ENCODE measurements around the gene CRYGD. TPM values are rescaled to one million over a fixed set of nuclear protein-coding genes. Genes with fewer than 3 reads are reported as not detected.
"Not testable (repeated sequence)": the region's sequence is repeated elsewhere in the genome, so short reads cannot be mapped to it uniquely, and the experiment has no call there.

Gene CRYGD
- polyA plus RNA-seq, 2 donors: not detected

- no peaks in the 10 kb centered on the region for H3K27me3 ChIP-seq (ENCODE audit: control insufficient read depth in 1 of 2, insufficient read depth in 2 of 2, low read length in 2 of 2)
- no peaks in the 10 kb centered on the region for H3K9me3 ChIP-seq (ENCODE audit: control insufficient read depth in 2 of 2, insufficient read depth in 1 of 2, low read depth in 1 of 2, low read length in 1 of 2)
- no peaks in the 10 kb centered on the region for H3K36me3 ChIP-seq (ENCODE audit: control insufficient read depth in 2 of 2, insufficient read depth in 2 of 2, low read length in 1 of 2)
- H3K27ac ChIP-seq (ENCODE audit: low read depth in 2 of 2, low read length in 1 of 2): no peak overlapping the region
- no peaks in the 10 kb centered on the region for H3K4me1 ChIP-seq (ENCODE audit: control insufficient read depth in 2 of 2, insufficient read depth in 2 of 2, low read length in 1 of 2)
- no peak overlapping the region for H3K4me3 ChIP-seq (ENCODE audit: low read depth in 1 of 2, low read length in 2 of 2)
- 76 to 81% methylated on average over 3 of the region's 3 CpGs for WGBS, 2 donors
Observed at GRCh38 chr2:208103616-208104015, 20.7 kb downstream of the CRYGD start.

GRCh38 chr2:208101716-208102631, 22.4 kb downstream of the CRYGD start:
- Histone ChIP-seq H3K27ac (ENCODE audit: low read depth in 2 of 2, low read length in 1 of 2) (no peak overlapping the region), H3K9me3 (ENCODE audit: control insufficient read depth in 2 of 2, insufficient read depth in 1 of 2, low read depth in 1 of 2, low read length in 1 of 2) (no peaks in the 10 kb centered on the region), H3K36me3 (ENCODE audit: control insufficient read depth in 2 of 2, insufficient read depth in 2 of 2, low read length in 1 of 2) (no peaks in the 10 kb centered on the region), H3K4me1 (ENCODE audit: control insufficient read depth in 2 of 2, insufficient read depth in 2 of 2, low read length in 1 of 2) (no peaks in the 10 kb centered on the region), H3K27me3 (ENCODE audit: control insufficient read depth in 1 of 2, insufficient read depth in 2 of 2, low read length in 2 of 2) (no peaks in the 10 kb centered on the region), H3K4me3 (ENCODE audit: low read depth in 1 of 2, low read length in 2 of 2) (no peak overlapping the region)
- WGBS, 2 donors: 41 to 46% methylated on average over 10 of the region's 10 CpGs

- Histone ChIP-seq H3K9me3 (ENCODE audit: control insufficient read depth in 2 of 2, insufficient read depth in 1 of 2, low read depth in 1 of 2, low read length in 1 of 2) (no peaks in the 10 kb centered on the region), H3K4me3 (ENCODE audit: low read depth in 1 of 2, low read length in 2 of 2) (no peak overlapping the region), H3K27me3 (ENCODE audit: control insufficient read depth in 1 of 2, insufficient read depth in 2 of 2, low read length in 2 of 2) (no peaks in the 10 kb centered on the region), H3K27ac (ENCODE audit: low read depth in 2 of 2, low read length in 1 of 2) (no peak overlapping the region), H3K36me3 (ENCODE audit: control insufficient read depth in 2 of 2, insufficient read depth in 2 of 2, low read length in 1 of 2) (no peaks in the 10 kb centered on the region), H3K4me1 (ENCODE audit: control insufficient read depth in 2 of 2, insufficient read depth in 2 of 2, low read length in 1 of 2) (no peaks in the 10 kb centered on the region)
- 64 to 71% methylated on average over 13 of the region's 13 CpGs for WGBS, 2 donors
Observed at GRCh38 chr2:208099682-208100470, 24.4 kb downstream of the CRYGD start.

- not testable (repeated sequence) for H3K9me3 ChIP-seq (ENCODE audit: control insufficient read depth in 2 of 2, insufficient read depth in 1 of 2, low read depth in 1 of 2, low read length in 1 of 2); H3K4me3 ChIP-seq (ENCODE audit: low read depth in 1 of 2, low read length in 2 of 2); H3K4me1 ChIP-seq (ENCODE audit: control insufficient read depth in 2 of 2, insufficient read depth in 2 of 2, low read length in 1 of 2); H3K27me3 ChIP-seq (ENCODE audit: control insufficient read depth in 1 of 2, insufficient read depth in 2 of 2, low read length in 2 of 2); H3K27ac ChIP-seq (ENCODE audit: low read depth in 2 of 2, low read length in 1 of 2); H3K36me3 ChIP-seq (ENCODE audit: control insufficient read depth in 2 of 2, insufficient read depth in 2 of 2, low read length in 1 of 2)
- WGBS, 2 donors: 96 to 100% methylated on average over 1 of the region's 1 CpG
Observed at GRCh38 chr2:208098701-208099100, 25.6 kb downstream of the CRYGD start.

GRCh38 chr2:208098267-208098666, 26.1 kb downstream of the CRYGD start:
- no peaks in the 10 kb centered on the region for H3K36me3 ChIP-seq (ENCODE audit: control insufficient read depth in 2 of 2, insufficient read depth in 2 of 2, low read length in 1 of 2)
- H3K4me1 ChIP-seq (ENCODE audit: control insufficient read depth in 2 of 2, insufficient read depth in 2 of 2, low read length in 1 of 2): no peaks in the 10 kb centered on the region
- no peak overlapping the region for H3K4me3 ChIP-seq (ENCODE audit: low read depth in 1 of 2, low read length in 2 of 2)
- no peaks in the 10 kb centered on the region for H3K9me3 ChIP-seq (ENCODE audit: control insufficient read depth in 2 of 2, insufficient read depth in 1 of 2, low read depth in 1 of 2, low read length in 1 of 2)
- no peaks in the 10 kb centered on the region for H3K27me3 ChIP-seq (ENCODE audit: control insufficient read depth in 1 of 2, insufficient read depth in 2 of 2, low read length in 2 of 2)
- H3K27ac ChIP-seq (ENCODE audit: low read depth in 2 of 2, low read length in 1 of 2): no peak overlapping the region
- WGBS, 2 donors: 72 to 77% methylated on average over 2 of the region's 2 CpGs

GRCh38 chr2:208097801-208098200, 26.5 kb downstream of the CRYGD start:
- Histone ChIP-seq H3K4me3 (ENCODE audit: low read depth in 1 of 2, low read length in 2 of 2) (no peak overlapping the region), H3K9me3 (ENCODE audit: control insufficient read depth in 2 of 2, insufficient read depth in 1 of 2, low read depth in 1 of 2, low read length in 1 of 2) (no peaks in the 10 kb centered on the region), H3K36me3 (ENCODE audit: control insufficient read depth in 2 of 2, insufficient read depth in 2 of 2, low read length in 1 of 2) (no peaks in the 10 kb centered on the region), H3K4me1 (ENCODE audit: control insufficient read depth in 2 of 2, insufficient read depth in 2 of 2, low read length in 1 of 2) (no peaks in the 10 kb centered on the region), H3K27me3 (ENCODE audit: control insufficient read depth in 1 of 2, insufficient read depth in 2 of 2, low read length in 2 of 2) (no peaks in the 10 kb centered on the region), H3K27ac (ENCODE audit: low read depth in 2 of 2, low read length in 1 of 2) (no peak overlapping the region)
- 77 to 81% methylated on average over 5 of the region's 5 CpGs for WGBS, 2 donors

GRCh38 chr2:208097313-208097712, 27.0 kb downstream of the CRYGD start:
- Histone ChIP-seq H3K27me3 (ENCODE audit: control insufficient read depth in 1 of 2, insufficient read depth in 2 of 2, low read length in 2 of 2) (no peaks in the 10 kb centered on the region), H3K27ac (ENCODE audit: low read depth in 2 of 2, low read length in 1 of 2) (no peak overlapping the region), H3K9me3 (ENCODE audit: control insufficient read depth in 2 of 2, insufficient read depth in 1 of 2, low read depth in 1 of 2, low read length in 1 of 2) (no peaks in the 10 kb centered on the region), H3K4me3 (ENCODE audit: low read depth in 1 of 2, low read length in 2 of 2) (no peak overlapping the region), H3K4me1 (ENCODE audit: control insufficient read depth in 2 of 2, insufficient read depth in 2 of 2, low read length in 1 of 2) (no peaks in the 10 kb centered on the region), H3K36me3 (ENCODE audit: control insufficient read depth in 2 of 2, insufficient read depth in 2 of 2, low read length in 1 of 2) (no peaks in the 10 kb centered on the region)
- 56 to 60% methylated on average over 3 of the region's 3 CpGs for WGBS, 2 donors

GRCh38 chr2:208096080-208096479, 28.2 kb downstream of the CRYGD start:
- 76 to 88% methylated on average over 3 of the region's 3 CpGs for WGBS, 2 donors
- H3K27ac ChIP-seq (ENCODE audit: low read depth in 2 of 2, low read length in 1 of 2): no peak overlapping the region

GRCh38 chr2:208093128-208093527, 31.2 kb downstream of the CRYGD start:
- Histone ChIP-seq H3K9me3 (ENCODE audit: control insufficient read depth in 2 of 2, insufficient read depth in 1 of 2, low read depth in 1 of 2, low read length in 1 of 2) (no peaks in the 10 kb centered on the region), H3K36me3 (ENCODE audit: control insufficient read depth in 2 of 2, insufficient read depth in 2 of 2, low read length in 1 of 2) (no peaks in the 10 kb centered on the region), H3K27me3 (ENCODE audit: control insufficient read depth in 1 of 2, insufficient read depth in 2 of 2, low read length in 2 of 2) (no peaks in the 10 kb centered on the region), H3K27ac (ENCODE audit: low read depth in 2 of 2, low read length in 1 of 2) (no peak overlapping the region), H3K4me1 (ENCODE audit: control insufficient read depth in 2 of 2, insufficient read depth in 2 of 2, low read length in 1 of 2) (no peaks in the 10 kb centered on the region), H3K4me3 (ENCODE audit: low read depth in 1 of 2, low read length in 2 of 2) (no peak overlapping the region)

More at GRCh38 chr2:208096080-208096479, 28.2 kb downstream of the CRYGD start:
- no peaks in the 10 kb centered on the region for H3K36me3 ChIP-seq (ENCODE audit: control insufficient read depth in 2 of 2, insufficient read depth in 2 of 2, low read length in 1 of 2)
- H3K4me1 ChIP-seq (ENCODE audit: control insufficient read depth in 2 of 2, insufficient read depth in 2 of 2, low read length in 1 of 2): no peaks in the 10 kb centered on the region
- H3K4me3 ChIP-seq (ENCODE audit: low read depth in 1 of 2, low read length in 2 of 2): no peak overlapping the region
- no peaks in the 10 kb centered on the region for H3K27me3 ChIP-seq (ENCODE audit: control insufficient read depth in 1 of 2, insufficient read depth in 2 of 2, low read length in 2 of 2)
- no peaks in the 10 kb centered on the region for H3K9me3 ChIP-seq (ENCODE audit: control insufficient read depth in 2 of 2, insufficient read depth in 1 of 2, low read depth in 1 of 2, low read length in 1 of 2)

Measured in esophagus (tissue), 2 donors.